ENCODE results near the gene POTEF.

DNA sequence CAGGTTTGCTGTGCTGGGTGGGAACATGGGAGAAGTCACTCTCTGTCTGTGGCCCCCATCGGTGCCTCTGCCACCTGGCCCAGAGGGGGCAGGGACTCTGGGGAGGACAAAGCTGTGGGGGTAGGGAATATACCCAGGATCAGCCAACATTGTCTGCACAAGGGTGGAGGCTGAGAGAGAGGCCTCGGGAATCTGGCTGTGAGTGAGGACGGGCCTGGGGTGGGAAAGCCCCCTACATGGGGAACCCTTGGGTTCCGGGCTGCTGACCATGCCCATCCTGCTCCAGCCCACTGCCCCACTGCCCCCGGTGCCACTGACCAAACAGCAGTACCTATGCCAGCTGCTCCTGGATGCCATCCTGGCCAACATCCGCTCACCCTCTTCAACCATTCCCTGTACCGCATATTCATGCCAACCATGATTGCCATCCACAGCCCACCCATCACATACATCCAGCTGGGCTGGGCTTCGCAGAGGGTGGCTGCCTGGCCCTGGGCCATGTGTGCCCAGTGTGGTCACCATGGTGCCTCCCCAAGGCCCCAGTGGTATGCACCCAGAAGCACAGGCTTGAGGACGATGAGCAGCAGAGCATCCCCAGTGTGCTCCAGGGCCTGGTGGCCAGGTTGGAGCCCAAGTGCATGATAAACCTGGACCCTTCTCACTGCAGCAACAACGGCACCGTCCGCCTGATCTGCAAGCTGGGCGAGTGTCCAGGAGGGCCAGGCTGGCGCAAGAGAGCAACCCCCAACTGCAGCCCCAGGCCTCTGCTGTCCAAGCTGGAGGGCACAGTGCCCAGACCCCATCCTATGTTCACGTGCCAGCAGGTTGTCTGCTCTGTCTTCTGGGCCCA, 6.9 kb upstream of the POTEF start:
- TF ChIP-seq CTCF (IDR thresholded peaks at IDR 0.05; ENCODE audit: poor library complexity, severe bottlenecking) (no peak), EZH2 (IDR thresholded peaks at IDR 0.05; ENCODE audit: borderline replicate concordance, insufficient read depth, low read length, poor library complexity, severe bottlenecking) (no peak), REST (IDR thresholded peaks at IDR 0.05; ENCODE audit: borderline replicate concordance) (no peak), EP300 (conservative IDR thresholded peaks at IDR 0.05; ENCODE audit: poor library complexity, severe bottlenecking) (no peak), TAF1 (IDR thresholded peaks at IDR 0.05; ENCODE audit: low read depth) (no peak), RAD21 (conservative IDR thresholded peaks at IDR 0.05) (no peak), POLR2AphosphoS5 (IDR thresholded peaks at IDR 0.05) (no peak), SMC3 (conservative IDR thresholded peaks at IDR 0.05; ENCODE audit: poor library complexity) (no peak)
